ENCODE data around the gene SP1. TPM values are rescaled to one million over a fixed set of nuclear protein-coding genes. Genes with fewer than 3 reads are reported as not detected.
"Not testable (repeated sequence)": the region's sequence is repeated elsewhere in the genome, so short reads cannot be mapped to it uniquely, and the experiment has no call there.

SP1 gene
- total RNA-seq, 1 donor from 2014 or later = 30.1 TPM

DNA sequence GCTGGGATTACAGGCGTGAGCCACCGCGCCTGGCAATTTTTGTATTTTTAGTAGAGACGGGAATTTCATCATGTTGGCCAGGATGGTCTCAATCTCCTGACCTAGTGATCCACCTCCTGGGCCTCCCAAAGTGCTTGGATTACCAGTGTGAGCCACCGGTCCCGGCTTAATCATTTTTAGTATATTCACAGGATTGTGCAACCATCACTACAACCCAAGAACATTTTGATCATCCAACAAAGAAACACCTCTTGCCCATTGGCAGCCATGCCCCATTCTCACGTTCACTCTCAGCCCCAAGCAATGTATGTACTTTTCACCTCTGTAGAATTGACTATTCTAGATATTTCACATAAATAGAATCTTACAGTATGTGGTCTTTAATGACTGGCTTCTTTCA, 19.9 kb downstream of the SP1 start:
- no peak for ATAC-seq
- intact Hi-C loops (cut with micrococcal nuclease) = no loop called here
- DNase-seq = no peak

DNA sequence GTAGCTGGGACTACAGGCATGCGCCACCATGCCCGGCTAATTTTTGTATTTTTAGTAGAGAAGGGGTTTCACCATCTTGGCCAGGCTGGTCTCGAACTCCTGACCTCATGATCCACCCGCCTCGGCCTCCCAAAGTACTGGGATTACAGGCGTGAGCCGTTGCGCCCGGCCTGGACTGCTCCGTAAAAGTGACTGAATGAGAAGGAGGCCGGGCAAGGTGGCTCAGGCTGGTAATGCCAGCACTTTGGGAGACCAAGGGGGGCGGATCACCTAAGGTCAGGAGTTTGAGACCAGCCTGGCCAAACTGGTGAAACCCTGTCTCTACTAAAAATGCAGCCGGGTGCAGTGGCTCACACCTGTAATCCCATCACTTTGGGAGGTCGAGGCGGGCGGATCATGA, 22.4 kb downstream of the SP1 start:
- ATAC-seq; intact Hi-C loops (cut with micrococcal nuclease); DNase-seq: not testable (repeated sequence)

DNA sequence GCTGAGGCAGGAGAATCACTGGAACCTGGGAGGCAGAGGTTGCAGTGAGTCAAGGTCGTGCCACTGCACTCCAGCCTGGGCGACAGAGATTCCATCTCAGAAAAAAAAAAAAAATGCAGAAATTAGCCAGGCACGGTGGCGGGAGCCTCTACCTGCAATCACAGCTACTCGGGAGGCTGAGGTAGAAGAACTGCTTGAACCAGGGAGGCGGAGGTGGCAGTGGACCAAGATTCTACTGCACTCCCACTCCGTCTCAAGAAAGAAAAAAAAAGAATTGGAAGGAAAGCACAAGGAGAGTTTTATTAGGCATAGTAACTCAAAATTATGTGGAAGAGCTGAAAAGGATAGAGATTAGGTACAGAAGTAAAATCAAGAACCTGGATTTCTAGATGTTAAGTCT, 22.9 kb downstream of the SP1 start:
- intact Hi-C loops (cut with micrococcal nuclease) = no loop called here
- ATAC-seq = no peak
- DNase-seq = no peak

DNA sequence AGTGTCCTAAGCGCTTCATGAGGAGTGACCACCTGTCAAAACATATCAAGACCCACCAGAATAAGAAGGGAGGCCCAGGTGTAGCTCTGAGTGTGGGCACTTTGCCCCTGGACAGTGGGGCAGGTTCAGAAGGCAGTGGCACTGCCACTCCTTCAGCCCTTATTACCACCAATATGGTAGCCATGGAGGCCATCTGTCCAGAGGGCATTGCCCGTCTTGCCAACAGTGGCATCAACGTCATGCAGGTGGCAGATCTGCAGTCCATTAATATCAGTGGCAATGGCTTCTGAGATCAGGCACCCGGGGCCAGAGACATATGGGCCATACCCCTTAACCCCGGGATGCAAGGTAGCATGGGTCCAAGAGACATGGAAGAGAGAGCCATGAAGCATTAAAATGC, 31.0 kb downstream of the SP1 start:
- ATAC-seq (no peak), DNase-seq (no peak)
- intact Hi-C loops (cut with micrococcal nuclease) = no loop called here

DNA sequence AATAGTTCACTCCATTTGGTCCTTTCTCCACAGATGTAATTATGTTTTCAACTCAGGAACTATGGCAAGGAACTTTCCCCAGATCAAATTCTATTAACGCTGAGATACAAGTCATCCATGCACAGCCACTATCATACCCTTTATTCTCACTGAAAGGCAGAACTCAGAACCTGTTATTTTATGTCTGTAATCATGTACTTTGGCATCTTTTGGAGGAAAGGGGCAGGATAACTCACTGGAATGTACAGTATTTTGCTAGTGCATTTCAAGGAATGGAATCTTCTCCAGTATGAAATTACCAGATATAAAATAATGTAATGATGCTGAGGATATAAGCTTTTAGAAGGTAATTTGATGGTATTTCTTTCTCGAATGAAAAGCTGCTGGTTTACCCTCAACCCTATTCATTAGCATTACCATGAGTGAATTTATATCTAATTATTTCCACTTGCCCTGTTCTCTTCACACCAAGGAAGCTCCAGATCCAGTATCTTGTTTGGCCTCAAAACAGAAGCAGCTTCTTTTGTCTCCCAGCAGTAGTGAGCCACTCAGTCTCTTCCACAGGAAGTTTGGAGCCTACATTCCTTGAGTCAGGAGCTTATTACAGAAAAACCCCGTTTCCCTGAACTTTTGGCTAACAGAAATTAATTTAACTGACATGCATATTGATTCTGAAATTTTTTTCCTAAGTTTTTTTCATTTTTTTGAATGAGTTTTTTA, 33.7 kb downstream of the SP1 start:
- no peak for DNase-seq
- intact Hi-C loops (cut with micrococcal nuclease) = no loop called here
- no peak for ATAC-seq

DNA sequence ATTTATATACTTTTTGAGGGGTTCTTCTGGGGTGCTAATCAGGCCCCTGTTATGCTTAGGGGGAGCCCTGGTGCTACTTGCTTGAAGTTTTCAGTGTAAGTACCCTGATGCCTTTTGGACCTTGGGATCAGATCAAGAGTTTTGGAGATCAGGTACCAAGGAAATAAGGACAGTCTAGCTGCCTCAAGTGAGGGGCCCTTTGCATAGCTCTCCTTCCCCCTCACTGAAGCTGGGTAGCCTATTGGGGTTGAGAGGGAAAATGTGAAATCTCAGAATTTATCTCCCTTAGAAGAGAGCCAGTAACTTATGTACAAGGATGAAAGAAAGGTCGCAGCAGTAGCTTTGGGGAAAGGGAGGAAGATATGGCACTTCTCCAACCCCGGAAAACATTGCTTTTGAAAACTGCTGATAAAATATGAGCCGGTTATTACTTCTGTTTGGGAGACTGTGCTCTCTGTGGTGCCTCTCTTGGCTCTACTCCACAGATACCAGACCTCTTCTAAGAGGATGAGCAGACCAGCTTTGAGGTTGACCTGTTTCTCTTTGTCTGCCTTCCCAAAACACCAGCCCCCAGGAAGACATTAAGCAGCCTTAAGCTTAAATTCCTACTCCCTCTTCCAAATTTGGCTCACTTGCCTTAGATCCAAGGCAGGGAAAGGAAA, 34.9 kb downstream of the SP1 start:
- intact Hi-C loops (cut with micrococcal nuclease) = no loop called here
- peak; percentile 16 for ATAC-seq

DNA sequence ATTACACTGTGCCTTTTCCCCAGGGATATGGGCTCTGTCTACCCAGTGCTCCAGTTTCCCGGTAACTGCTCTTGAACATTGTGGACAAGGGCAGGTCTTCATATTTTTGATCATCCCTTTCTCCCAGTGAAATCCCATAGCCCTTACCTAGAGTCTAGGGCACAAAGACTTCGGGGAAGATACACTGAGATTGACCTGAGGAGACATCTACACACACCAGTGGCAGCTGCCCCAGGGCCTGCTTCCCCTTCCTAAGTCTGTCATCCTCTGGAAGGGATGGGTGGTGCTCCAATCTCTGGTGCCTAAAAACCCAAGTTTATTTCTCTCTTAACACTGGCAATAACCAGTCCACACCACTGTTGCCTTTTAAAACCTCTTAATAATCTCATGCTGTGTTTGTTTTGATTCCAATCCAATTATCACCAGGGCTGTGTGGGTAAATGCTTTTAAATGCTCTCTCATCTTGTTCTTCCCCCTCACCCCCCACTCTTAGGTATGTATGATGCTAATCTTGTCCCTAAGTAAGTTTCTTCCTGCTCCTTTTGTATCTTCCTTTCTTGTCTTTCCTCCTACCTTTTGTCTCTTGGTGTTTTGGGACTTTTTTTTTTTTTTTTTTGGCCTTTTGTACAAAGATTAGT, 35.9 kb downstream of the SP1 start:
- intact Hi-C loops (cut with micrococcal nuclease) = not testable (repeated sequence)
- ATAC-seq = peak; percentile 28

More for the DNA sequence above, 34.9 kb downstream of the SP1 start:
- DNase-seq = no peak

DNA sequence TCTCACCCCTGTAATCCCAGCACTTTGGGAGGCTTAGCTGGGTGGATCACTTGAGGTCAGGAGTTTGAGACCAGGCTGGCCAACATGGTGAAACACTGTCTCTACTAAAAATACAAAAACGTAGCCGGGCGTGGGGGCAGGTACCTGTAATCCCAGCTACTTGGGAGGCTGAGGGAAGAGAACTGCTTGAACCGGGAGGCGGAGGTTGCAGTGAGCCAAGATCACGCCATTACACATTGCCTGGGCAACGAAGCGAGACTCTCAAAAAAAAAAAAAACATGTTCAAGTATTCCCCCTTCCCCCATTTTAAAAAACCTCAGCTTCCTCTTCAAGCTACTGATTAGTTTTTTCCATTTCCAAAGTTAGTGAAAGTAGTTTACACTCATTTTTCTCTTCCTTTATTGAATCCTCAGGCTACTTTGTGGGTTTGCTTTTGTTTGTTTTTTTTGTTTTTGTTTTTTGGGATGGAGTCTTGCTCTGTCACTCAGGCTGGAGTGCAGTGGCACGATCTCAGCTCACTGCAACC, 37.4 kb downstream of the SP1 start:
- DNase-seq; intact Hi-C loops (cut with micrococcal nuclease); ATAC-seq: not testable (repeated sequence)

More for the DNA sequence above, 35.9 kb downstream of the SP1 start:
- DNase-seq = not testable (repeated sequence)

DNA sequence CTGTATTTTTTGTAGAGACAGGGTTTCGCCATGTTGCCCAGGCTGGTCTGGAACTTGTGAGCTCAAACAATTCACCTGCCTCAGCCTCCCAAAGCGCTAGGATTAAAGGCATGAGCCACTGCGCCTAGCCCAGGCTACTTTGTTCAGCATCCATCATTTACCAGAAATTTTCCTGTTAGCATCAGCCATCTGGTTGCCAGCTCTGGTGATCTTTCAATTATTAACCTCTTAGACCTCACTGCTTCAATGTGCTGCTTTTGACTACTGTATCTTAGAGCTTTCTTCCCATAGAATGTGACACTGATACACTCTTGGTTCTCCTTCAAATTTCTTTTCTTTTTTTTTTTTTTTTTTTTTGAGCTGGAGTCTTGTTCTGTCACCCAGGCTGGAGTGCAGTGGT, 38.2 kb downstream of the SP1 start:
- intact Hi-C loops (cut with micrococcal nuclease) = no loop called here
- DNase-seq (no peak), ATAC-seq (no peak)

DNA sequence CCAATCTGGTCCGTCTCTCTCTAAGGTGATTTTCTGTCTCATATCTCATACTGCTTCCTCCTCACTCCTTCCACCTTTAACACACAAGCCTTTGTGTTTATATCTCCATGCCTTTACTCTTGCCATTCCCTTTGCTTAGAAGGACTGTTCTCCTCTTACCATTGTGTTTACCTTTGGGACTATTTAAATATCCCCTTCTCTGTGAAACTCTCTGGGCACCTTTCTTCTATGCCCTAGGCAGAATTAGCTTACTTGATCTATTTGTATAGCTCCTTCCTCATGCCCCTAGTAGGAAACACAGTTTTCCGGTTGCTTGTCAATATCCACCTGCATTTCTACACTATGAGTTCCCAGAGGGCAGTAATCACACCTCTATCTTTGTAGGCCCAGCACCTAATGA, 39.8 kb downstream of the SP1 start:
- intact Hi-C loops (cut with micrococcal nuclease) = loop anchor here (2.0 kb wide), 1 partner anchor 69 kb away; no protein-coding TSS in a partner anchor
- DNase-seq = no peak
- ATAC-seq = no peak

DNA sequence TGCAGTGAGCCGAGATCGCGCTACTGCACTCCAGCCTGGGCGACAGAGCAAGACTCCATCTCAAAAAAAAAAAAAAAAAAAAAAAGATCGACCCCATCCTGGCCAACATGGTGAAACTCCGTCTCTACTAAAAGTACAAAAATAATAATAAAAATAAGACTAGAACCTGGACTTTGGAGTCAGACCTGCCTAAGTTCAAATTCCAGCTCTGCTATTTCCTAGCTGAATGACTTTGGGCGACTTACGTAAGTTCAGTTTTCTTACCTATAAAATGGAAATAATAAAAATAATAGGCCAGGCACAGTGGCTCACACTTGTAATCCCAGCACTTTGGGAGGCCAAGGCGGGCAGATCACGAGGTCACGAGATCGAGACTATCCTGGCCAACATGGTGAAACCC, 42.3 kb downstream of the SP1 start:
- DNase-seq; intact Hi-C loops (cut with micrococcal nuclease); ATAC-seq: not testable (repeated sequence)

DNA sequence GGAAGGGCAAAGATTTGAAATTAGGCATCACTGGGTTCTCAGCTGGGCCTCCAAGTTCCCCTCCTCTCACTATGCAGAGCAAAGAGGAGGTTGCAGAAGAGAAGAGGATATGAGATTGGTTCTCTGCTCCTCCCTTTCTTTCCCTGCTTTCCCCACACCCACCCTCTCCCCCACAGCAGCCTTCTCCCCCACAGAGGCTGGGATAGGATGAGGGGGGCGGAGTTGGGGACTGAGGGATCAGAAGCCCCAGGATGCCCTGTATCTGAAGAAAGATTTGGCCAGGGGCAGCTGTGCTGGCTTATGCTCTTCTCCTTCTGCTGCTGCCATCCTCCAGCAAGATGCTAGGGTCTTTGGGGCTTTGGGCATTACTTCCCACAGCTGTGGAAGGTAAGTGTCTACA, 43.6 kb downstream of the SP1 start, which contains the start of gene AMHR2:
TSS of gene AMHR2 (plus strand) at position 259 of the 400 bp plus-strand sequence. CDS start at position 339, 80 bp downstream.
- intact Hi-C loops (cut with micrococcal nuclease) = no loop called here
- ATAC-seq (no peak), DNase-seq (no peak)

DNA sequence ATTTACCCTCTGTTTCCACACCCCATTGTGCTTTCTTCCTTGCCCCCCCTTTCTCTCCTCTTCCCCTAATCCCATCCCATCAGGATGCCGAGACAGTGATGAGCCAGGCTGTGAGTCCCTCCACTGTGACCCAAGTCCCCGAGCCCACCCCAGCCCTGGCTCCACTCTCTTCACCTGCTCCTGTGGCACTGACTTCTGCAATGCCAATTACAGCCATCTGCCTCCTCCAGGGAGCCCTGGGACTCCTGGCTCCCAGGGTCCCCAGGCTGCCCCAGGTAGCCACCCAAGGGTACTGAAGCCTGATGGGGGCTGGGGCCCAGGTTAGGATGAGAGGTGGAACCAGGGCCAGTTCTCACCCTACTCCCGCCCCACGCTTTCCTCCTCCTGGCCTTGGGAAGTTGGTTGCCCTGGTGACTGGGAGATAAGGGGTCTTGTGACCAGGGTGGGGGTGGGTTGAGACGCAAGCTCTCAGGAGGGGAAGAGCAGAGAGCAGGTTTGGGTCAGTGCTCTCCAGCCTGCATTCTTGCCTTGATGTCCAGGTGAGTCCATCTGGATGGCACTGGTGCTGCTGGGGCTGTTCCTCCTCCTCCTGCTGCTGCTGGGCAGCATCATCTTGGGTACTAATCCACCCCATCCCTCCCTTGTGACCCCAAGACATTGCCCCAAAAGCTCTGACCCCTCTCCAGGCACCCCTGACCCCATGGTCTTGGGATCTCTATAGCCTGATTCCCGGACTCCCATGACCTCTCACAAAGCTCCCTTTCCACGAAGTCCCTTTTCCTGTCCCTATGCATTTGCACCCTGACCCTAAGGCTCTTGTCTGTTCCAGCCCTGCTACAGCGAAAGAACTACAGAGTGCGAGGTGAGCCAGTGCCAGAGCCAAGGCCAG, 44.9 kb downstream of the SP1 start:
- ATAC-seq = peak; percentile 33
- intact Hi-C loops (cut with micrococcal nuclease) = no loop called here
- no peak for DNase-seq

DNA sequence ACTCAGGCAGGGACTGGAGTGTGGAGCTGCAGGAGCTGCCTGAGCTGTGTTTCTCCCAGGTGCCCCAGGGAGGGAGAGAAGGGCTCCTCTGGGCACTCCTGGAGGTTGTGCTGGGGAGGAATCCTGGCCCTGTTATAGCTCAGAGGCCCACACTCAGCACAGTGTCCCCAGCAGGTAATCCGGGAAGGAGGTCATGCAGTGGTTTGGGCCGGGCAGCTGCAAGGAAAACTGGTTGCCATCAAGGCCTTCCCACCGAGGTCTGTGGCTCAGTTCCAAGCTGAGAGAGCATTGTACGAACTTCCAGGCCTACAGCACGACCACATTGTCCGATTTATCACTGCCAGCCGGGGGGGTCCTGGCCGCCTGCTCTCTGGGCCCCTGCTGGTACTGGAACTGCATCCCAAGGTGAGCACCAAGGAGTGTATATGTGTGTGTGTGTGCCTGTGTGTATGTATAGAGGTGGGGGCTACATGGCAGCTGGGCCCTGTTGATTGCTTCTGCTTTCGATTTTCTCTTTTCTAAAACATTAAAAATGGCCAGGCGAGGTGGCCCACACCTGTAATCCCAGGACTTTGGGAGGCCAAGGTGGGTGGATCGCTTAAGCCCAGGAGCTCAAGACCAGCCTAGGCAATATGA, 45.7 kb downstream of the SP1 start:
- DNase-seq (no peak), ATAC-seq (peak; percentile 22)
- intact Hi-C loops (cut with micrococcal nuclease) = no loop called here

DNA sequence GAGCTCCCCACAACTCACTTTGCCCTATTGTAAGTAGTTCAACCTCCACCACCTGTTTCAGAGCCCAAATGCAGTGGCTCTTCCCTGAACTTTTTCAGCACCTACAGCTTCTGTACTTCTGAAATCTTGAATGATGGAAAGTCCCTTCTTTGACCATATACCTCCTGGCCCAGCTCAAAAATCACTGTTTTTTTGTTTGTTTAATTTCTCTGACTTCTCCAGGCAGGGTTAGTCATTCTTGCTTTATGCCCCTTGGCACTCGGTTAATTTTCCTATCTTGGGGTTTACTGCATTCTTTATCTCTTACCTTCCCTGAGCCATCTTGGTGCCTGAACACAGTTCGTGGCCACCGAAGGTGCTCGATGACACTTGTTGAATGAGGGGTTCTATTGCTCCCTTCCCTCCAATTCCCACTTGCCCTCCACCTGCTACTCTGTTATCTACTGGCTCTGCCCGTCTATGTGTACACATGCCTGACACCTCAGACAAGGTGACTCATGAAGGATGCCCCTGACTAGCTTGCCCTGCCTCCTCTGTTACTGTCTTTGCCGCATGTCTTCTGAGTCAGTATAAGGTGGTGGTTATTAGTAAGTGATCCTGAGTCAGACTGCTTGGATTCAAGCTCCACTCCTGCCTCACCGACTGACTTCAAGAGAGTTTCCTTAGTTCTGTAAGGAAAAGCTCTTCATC, 48.1 kb downstream of the SP1 start:
- DNase-seq = no peak
- intact Hi-C loops (cut with micrococcal nuclease) = no loop called here
- no peak for ATAC-seq

DNA sequence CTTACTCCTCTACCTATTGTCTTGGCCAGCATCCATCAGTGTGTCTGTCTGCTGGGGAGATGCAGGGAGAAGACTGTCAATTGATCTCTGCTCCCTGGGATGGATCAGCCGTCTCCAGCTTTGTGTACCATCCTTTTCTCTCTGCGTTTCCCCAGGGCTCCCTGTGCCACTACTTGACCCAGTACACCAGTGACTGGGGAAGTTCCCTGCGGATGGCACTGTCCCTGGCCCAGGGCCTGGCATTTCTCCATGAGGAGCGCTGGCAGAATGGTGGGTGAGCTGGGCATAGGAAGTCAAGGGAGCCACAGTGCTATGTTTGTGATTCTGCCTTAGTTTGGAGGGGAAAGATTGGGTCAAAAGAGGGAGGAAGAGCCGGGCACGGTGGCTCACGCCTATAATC, 48.8 kb downstream of the SP1 start:
- DNase-seq = no peak
- no peak for ATAC-seq
- intact Hi-C loops (cut with micrococcal nuclease) = no loop called here

DNA sequence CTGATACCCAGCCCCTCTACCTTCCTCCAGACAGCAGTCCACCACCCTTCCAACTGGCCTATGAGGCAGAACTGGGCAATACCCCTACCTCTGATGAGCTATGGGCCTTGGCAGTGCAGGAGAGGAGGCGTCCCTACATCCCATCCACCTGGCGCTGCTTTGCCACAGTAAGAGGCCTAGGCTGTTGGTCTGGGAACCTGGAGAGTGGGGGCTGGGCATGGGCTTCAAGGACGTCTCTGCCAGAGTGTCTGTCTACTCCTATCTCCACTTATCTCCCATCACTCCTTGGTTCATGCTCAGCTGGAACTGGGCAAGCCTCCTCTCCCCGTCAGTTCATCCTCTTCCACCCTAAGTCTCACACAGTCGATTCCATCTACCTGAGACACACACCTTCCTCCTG, 50.1 kb downstream of the SP1 start:
- no peak for DNase-seq
- no peak for ATAC-seq
- intact Hi-C loops (cut with micrococcal nuclease) = no loop called here

DNA sequence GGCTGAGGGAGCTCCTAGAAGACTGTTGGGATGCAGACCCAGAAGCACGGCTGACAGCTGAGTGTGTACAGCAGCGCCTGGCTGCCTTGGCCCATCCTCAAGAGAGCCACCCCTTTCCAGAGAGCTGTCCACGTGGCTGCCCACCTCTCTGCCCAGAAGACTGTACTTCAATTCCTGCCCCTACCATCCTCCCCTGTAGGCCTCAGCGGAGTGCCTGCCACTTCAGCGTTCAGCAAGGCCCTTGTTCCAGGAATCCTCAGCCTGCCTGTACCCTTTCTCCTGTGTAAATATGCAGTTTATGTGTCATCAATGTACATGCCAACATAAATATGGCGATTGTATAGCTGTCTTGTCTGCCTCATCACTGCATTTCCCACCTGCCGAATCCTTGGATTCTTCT, 51.2 kb downstream of the SP1 start:
- DNase-seq (no peak), ATAC-seq (no peak)
- intact Hi-C loops (cut with micrococcal nuclease) = no loop called here
